Inflammatory macrophage (primary cell): ENCODE results near the gene MUC5B.
A peak's percentile ranks its signal among the peaks of the same experiment; 100 is the strongest.
"Not testable (repeated sequence)": the region's sequence is repeated elsewhere in the genome, so short reads cannot be mapped to it uniquely, and the experiment has no call there.

ENCODE experiments used
- DNase-seq, 2 donors: peaks; one replicate each; pipeline ENCODE4 v3.0.0-alpha.2; 2020 to 2022

Gene MUC5B

DNA sequence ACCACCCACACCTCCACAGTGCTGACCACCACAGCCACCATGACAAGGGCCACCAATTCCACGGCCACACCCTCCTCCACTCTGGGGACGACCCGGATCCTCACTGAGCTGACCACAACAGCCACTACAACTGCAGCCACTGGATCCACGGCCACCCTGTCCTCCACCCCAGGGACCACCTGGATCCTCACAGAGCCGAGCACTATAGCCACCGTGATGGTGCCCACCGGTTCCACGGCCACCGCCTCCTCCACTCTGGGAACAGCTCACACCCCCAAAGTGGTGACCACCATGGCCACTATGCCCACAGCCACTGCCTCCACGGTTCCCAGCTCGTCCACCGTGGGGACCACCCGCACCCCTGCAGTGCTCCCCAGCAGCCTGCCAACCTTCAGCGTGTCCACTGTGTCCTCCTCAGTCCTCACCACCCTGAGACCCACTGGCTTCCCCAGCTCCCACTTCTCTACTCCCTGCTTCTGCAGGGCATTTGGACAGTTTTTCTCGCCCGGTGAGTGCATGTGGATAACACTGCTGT lies 28.4 kb downstream of the MUC5B start:
- no peak for DNase-seq

DNA sequence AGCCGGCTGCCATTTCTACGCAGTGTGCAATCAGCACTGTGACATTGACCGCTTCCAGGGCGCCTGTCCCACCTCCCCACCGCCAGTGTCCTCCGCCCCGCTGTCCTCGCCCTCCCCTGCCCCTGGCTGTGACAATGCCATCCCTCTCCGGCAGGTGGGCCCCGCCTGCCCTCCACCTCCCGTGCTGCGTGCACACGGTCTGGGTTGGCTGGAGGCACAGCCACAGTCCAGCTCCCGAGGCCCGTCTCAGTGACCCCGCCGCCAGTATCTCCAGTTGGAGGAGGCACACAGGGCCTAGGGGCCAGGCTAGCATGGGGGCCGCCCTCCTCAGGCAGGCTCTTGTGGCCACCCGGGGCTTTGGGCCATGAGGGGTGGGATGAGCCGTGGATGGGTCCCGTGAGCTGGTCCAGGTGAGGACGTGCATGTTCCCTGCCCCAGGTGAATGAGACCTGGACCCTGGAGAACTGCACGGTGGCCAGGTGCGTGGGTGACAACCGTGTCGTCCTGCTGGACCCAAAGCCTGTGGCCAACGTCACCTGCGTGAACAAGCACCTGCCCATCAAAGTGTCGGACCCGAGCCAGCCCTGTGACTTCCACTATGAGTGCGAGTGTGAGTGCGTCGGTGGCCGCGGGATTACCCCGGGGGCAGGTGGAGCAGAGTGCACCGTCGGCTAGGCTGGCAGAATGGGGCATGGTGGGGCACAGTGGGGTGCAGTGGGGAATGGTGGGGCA lies 29.7 kb downstream of the MUC5B start:
- DNase-seq: no peak

DNA sequence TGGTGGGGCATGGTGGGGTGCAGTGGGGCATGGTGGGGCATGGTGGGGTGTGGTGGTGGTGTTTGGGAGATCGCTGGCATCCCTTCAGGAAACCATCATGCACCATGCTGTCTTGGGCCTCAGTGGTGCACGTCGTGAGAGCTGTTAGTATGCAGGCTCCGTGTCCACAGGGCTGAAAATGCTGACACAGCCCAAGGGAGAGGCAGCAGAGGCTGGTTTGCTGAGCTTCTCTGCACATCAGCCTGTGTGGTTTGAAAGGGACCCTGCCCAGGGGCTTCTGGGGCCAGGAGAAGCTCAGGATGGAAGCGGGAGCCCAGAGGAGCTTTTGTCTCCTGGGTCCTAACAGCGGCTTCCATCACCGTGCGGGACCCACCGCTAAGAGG lies 30.2 kb downstream of the MUC5B start:
- no peak for DNase-seq

DNA sequence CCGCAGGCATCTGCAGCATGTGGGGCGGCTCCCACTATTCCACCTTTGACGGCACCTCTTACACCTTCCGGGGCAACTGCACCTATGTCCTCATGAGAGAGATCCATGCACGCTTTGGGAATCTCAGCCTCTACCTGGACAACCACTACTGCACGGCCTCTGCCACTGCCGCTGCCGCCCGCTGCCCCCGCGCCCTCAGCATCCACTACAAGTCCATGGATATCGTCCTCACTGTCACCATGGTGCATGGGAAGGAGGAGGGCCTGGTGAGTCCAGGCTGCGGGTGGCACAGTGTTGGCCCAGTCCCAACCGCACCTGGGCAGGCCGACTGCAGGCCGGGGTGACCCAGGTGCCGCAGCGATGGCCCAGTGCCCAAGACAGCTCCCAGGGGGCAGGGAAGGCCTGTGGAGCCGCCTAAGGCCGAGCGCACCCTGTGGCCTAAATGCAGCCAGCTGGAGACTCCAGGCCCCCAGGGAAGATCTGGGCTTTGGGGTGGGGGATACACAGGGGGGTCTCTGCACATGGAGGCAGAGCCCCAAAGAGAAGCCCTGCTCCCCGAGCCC lies 31.3 kb downstream of the MUC5B start:
- DNase-seq: no peak

DNA sequence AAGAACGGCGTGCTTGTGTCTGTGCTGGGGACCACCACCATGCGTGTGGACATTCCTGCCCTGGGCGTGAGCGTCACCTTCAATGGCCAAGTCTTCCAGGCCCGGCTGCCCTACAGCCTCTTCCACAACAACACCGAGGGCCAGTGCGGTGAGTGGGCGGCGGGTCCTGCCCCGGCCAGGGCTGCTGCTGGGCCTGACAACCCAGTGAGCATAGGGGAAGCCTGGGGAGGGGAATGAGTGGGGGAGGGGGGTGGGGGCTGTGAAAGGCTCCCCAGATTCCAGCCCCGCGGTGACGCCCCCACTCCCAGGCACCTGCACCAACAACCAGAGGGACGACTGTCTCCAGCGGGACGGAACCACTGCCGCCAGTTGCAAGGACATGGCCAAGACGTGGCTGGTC lies 31.9 kb downstream of the MUC5B start:
- no peak for DNase-seq

DNA sequence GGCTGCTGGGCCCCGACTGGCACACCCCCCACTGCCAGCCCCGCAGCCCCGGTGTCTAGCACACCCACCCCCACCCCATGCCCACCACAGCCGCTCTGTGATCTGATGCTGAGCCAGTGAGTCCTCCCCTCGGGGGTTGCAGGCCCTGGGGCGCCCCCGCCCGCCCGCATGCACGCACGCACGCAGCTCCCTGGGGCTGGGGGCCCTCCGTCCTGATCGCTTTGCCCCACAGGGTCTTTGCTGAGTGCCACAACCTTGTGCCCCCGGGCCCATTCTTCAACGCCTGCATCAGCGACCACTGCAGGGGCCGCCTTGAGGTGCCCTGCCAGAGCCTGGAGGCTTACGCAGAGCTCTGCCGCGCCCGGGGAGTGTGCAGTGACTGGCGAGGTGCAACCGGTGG lies 32.3 kb downstream of the MUC5B start:
- DNase-seq: no peak

DNA sequence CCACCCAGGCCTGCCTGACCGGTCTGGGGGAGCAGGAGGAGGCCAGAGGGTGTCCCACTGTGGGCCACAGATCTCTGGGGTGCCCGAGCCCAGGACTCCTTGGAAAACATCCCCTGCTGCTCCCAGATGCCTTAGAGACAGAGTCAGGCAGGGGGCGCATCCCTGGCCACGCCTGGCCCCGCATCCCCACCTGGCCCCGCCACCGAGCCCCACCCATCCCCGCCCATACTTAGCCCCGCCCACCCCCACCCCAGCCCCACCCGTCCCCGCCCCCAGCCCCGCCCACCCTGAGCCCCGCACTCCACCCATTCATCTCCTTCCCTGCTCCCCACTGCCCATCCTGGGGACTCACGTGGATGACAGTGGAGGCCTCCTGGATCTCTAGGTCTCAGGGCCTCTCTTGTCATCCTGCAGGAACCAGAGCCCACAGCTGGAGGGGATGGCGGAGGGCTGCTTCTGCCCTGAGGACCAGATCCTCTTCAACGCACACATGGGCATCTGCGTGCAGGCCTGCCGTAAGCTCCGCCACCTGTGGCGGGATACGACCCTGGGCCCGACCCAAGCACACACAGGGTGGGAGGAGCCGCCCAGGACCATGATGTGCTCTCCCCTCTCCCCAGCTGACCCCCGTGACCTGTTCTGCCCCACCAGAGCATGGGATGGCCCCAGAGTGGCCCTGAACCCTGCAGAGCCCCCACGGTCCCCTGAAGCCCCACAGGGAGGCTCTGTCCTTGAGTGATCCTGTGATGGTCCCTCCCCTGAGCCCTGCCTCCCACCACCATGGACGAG lies 33.6 kb downstream of the MUC5B start:
- DNase-seq: no peak

DNA sequence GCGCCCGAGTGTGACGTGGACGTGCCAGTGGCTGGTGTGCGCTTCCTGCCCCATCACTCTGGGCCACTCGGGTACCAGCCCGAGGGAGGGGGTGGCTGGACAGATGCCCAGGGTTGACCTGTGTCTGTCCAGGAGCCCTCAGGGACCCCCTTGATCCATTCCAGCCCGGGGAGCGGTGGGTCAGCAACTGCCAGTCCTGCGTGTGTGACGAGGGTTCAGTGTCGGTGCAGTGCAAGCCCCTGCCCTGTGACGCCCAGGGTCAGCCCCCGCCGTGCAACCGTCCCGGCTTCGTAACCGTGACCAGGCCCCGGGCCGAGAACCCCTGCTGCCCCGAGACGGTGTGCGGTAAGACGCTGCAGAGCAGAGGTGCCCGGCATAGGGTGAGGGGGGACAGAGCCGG lies 34.5 kb downstream of the MUC5B start:
- DNase-seq: no peak

DNA sequence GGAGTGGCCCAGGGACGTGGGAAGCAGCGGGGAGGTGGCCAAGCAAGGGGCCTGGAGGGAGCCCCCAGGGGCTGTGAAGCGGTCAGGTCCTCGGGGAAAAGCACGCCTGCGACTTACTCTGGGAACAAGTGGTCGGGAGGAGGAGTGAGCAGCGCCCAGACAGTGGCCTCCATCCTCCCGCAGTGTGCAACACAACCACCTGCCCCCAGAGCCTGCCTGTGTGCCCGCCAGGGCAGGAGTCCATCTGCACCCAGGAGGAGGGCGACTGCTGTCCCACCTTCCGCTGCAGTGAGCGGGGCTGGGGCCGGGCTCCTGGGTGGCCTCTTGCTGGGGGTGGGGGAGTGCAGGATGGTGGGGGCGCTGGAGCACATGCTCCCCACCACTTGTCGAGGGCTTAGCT lies 35.0 kb downstream of the MUC5B start:
- DNase-seq: no peak

DNA sequence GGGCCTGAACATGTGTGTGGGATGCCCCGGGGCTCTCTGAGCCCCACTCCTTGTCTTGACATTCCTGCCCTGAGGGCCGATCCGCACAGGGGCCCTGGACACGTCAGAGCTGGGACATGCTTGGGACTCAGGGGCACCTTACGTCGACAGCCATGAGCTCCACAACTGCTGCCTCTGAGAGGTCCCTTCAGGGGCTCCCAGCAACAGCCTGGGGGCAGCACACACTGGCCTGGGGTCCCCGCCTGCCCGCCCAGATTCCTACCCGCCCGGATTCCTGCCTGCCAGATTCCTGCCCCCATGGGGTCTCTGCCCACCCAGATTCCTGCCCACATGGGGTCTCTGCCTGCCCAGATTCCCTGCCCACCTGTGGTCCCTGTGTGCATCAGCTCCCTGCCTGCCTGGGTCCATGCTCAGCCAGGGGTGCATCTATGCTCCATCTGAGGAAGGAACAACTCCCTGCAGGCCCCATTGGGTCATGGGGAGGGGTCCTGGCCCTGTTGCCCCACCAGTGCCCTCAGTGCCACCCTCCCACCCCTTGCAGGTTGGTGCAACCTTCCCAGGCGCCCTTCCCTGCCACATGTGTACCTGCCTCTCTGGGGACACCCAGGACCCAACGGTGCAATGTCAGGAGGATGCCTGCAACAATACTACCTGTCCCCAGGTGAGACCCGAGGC lies 35.7 kb downstream of the MUC5B start:
- DNase-seq: no peak

DNA sequence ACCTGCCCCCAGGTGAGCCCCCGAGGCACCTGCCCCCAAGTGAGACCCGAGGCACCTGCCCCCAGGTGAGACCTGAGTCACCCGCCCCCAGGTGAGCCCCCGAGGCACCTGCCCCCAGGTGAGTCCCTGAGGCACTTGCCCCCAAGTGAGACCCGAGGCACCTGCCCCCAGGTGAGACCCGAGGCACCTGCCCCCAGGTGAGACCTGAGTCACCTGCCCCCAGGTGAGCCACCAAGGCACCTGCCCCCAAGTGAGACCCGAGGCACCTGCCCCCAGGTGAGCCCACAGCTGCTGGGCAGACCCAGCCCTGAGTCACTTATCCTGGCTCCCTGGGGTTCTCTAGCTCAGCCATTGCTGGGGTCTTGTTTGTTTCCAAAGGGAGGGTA lies 36.2 kb downstream of the MUC5B start:
- DNase-seq: no peak

DNA sequence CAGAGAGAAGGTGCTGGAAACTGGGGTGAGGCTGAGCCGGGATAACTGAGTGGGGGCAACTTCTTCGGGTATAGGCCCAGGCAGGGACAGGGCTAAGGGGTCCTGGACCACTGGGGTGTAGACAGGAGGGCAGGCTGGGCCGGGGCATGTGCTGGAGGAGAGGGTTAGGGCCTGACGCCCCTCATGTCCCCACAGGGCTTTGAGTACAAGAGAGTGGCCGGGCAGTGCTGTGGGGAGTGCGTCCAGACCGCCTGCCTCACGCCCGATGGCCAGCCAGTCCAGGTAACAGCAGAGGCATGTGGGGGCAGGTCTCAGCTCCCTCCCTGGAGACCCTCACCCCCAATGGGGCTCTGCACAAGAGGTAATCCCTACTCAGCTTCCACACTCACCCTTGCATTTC lies 36.7 kb downstream of the MUC5B start:
- DNase-seq: no peak

DNA sequence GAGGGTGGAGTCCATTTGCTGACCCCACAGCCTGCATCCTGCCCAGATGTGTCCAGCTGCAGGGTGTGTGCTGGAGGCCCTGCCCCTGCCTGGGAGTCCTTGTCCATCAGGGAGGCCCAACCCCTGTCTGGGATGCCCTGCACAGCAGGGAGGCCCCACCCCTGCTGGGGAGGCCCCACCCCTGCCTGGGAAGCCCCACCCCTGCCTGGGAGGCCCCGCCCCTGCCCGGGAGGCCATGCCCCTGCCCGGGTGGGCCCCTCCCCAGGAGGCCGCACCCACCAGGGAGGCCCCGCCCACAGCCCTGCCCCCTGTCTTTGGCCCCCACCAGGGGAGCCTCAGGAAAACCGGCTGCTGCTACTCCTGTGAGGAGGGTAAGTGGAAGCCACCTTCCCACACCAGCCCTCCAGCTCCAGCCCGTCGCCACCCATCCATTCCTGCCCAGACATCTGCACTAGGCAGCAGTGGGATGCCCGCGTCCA lies 37.2 kb downstream of the MUC5B start:
- DNase-seq: peak; percentile 17 to 23

DNA sequence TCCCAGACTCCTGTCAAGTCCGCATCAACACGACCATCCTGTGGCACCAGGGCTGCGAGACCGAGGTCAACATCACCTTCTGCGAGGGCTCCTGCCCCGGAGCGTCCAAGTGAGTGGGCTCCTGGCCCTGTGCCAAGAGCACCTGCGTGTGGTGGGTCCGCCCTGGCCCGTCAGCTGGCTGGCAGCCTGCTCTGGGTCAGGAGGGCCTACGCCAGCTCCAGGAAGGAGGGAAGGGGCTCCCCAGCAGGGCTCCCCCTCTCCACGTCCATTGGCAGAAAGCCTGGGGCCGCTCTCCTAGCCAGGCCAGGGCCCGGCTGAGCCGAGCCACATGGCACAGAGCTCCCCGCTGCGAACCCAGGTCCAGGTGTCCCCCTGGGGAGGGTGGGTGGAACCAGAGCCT lies 37.8 kb downstream of the MUC5B start:
- no peak for DNase-seq

DNA sequence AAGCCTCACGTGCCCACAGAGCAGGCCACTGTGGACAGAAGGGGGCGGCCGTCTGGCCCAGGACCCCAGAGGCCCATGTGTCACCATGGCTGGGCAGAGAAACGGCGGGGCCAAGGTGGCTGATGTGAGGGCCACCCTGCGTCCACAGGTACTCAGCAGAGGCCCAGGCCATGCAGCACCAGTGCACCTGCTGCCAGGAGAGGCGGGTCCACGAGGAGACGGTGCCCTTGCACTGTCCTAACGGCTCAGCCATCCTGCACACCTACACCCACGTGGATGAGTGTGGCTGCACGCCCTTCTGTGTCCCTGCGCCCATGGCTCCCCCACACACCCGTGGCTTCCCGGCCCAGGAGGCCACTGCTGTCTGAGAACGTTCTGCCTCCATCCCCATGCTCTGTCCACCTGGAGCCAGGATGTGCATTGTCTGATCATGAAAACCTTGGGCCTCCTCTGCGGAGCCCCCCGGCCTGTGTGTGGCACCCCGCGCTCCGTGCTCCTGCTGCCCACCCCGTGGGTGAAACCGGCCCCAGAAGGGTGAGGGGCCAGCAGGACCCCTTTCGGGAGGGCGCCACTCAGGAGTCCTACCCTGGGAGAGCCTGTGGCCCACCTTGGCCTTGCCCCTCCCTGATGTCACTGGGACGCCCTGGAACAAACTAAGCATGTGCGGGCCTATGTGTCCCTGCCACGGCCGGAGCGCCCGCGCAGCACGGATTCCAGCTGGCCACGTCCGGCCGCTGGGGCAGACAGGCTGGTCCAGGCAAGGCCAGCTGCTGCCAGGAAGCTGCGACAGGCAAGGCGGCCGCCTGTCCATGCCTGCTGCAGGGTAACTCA lies 38.6 kb downstream of the MUC5B start:
- DNase-seq: no peak

DNA sequence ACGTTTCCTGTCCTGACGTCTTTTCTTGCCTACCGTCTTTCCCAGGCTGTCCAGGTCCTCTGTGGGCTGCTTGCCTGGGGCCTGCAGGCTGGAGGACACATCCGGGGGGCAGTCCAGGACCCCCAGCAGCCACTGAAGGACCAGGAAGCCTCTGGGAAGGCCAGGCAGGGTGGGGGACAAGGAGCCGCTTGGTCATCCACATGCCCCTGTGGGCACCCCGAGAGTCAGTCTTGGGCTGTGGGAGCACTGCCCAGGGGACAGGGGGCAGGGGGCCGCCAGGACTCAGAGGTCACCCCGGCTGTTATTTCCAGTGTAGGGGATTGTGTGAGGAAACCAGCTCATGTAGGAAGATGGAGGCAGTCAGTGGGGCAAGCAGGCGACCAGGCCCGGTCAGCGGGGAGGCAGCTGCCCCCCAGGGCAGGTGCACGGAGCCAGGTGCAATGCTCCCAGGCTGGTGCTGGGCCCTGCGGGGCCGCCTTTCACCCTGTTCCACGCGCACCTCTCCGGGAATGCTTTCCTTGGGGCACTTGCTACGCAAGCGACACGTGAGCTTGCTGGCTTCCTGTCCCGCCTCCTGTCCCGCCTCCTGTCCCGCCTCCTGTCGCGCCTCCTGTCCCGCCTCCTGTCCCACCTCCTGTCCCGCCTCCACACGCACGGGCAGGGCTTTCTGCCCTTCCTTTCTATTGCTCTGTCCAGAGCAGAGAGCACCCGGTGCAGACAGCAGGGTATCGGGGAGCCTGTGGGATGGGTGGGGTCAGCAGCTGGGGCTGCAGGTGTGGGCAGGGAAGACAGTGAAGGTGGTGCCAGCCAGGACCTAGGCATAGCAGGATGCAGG lies 39.5 kb downstream of the MUC5B start:
- DNase-seq: peak; percentile 84 to 90

DNA sequence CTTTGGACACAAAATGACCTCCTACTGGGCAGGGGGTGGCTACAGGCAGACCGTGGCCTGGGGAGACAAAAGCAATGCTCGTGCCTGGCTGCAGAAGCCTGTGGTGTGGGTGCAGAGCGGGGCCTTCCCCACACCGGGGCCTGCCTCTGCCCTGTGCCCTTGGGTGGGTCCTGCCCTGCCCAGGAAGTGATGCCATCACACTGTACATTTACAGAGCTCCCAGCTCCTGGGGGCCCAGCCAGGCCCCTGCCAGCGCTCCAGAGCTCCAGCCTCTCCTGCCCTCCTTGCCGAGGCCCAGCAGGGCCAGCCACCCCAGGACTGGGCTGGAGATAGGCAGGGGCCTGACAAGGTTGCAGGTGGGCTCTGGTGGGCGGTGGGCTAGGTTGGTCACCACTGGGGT lies 40.1 kb downstream of the MUC5B start:
- peak in 1 of 2 donors; percentile 5 for DNase-seq

DNA sequence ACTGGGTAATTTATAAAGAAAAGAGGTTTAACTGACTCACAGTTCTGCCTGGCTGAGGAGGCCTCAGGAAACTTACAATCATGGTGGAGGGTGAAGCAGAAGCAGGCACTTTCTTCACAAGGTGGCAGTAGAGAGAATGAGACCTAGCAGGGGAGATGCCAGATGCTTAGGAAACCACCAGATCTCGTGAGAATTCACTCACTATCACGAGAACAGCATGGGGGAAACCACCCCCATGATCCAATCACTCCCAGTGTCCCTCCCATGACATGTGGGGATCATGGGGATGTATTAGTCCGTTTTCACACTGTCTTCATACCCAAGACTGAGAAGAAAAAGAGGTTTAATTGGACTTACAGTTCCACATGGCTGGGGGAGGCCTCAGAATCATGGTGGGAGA lies 41.6 kb downstream of the MUC5B start:
- DNase-seq: peak; percentile 68 to 77

DNA sequence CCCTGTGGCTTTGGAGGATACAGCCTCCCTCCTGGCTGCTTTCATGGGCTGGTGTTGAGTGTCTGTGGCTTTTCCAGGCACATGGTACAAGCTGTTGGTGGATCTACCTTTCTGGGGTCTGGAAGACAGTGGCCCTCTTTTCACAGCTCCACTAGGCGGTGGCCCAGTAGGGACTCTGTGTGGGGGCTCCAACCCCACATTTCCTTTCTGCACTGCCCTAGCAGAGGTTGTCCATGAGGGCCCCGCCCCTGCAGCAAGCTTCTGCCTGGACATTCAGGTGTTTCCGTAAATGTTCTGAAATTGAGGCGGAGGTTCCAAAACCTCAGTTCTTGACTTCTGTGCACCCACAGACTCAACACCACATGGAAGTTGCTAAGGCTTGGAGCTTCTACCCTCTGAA lies 42.6 kb downstream of the MUC5B start:
- not testable (repeated sequence) for DNase-seq

DNA sequence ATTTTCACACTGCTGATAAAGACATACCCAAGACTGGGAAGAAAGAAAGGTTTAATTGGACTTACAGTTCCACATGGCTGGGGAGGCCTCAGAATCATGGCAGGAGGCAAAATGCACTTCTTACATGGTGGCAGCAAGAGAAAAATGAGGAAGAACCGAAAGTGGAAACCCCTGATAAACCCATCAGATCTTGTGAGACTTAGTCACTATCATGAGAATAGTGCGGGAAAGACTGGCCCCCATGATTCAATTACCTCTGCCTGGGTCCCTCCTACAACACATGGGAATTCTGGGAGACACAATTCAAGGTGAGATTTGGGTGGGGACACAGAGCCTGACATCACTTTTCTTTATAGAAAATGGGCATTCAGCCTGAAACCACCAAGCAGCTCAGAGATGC lies 44.1 kb downstream of the MUC5B start:
- DNase-seq: peak in 1 of 2 donors; percentile 36

DNA sequence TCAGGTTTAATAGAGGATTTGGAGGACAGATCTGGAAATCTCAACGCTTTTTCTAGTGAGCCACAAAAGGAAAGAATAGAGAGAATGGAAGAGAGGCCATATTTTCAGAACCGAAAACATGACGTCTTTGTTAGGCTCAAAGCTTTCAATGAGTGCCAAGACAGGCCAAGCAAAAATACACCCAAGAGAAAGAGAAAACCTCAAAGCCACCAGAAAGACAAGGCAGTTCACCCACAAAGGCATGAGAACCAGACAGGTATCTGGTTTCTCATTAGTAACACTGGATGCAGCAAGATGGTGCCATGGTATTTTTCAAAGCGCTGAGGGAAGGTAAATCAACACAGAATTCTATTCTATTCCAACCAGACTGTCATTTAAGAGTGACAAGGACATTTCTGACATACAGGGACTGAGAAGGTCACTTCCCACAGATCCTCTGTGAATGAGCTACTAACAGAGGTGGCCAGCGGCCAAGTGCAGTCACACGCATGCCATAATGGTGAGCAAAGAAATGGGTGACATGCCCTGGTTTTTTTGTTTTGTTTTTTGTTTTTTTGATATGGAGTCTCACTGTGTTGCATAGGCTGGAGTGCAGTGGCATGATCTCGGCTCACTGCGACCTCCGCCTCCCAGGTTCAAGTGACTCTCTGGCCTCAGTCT lies 44.7 kb downstream of the MUC5B start:
- DNase-seq: no peak
